ENCODE data around the gene SRD5A3.

GRCh38 chr4:55407764-55408163, 61.7 kb downstream of the SRD5A3 start:
- TF ChIP-seq CTCF (IDR thresholded peaks at IDR 0.05) (no peak), POLR2A (IDR thresholded peaks at IDR 0.05) (no peak)
